ENCODE data around the gene CTRB1.
"Not testable (repeated sequence)": the region's sequence is repeated elsewhere in the genome, so short reads cannot be mapped to it uniquely, and the experiment has no call there.

The CTRB1 gene

DNA sequence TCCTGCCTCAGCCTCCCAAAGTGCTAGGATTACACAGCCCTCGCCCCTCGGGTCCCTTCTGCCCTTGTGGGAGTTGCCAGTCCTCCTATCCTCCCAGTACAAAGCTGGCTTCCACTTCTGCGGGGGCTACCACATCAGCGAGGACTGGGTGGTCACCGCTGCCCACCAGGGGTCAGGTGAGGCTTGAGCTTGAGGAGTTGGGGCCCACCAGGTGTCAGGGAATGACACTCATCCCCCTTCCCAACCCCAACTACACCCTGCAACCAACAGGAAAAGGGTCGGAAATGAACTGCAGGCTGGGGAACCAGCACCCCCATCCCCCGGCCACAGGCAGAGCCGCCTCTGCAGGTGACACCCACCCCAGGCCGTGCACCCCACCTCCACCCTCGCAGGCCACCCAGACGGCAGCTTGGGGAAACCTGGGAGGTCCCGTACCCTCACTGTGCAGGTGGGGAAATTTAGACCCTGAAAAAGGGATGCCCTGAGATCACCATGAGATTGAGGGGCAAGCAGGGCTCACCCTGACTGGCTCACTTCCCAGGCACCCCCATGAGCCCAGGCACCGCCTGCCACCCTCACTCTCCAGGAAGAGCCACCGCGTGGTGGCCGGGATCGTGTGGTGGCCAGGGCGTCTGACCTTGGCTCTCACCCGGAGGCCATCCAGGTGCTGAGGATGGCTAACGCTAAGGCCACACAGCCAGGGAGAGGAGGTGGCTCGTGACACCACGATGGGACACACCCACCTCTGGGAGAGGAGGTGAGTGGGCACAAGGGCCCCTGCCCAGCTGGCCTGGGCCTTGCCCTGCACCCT is 8.0 kb downstream of the CTRB1 start:
- DNase-seq, result no peak

DNA sequence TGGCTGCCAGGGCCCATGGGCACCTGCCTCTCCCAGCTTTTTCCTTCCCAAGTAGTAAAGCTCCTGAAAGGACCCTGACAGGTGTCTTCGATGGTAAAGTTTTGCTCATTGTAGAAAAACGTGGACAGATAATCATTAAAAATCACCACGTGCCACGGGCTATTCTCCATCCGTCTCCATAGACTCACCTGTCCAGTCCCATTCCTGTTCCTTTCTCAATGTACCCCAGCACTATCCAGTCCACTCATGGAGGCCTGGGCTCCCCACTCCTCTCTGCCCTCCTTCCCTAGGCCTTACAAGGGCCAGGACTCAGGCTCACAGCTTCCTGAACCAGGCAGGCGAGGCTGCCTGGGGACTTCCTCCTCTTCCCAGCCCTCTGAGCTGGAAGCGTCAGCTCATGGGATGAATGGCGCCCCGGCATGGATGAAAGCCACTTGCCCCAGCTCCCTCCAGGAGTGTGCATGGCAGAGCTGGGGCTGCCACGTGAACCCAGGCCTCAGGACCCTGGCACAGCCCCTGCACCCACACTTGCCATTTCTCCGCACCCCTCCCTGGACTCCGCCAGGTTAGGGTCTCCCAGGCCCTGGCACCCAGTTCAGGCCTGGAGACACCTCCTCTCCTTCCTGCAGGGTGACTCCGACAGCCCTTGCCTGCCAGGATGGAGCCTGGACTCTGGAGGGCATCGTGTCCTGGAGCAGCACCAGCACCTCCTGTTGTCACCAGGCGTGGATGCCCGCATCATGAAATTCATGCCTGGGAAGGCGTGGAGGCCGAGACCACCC is 8.8 kb downstream of the CTRB1 start:
- DNase-seq, result no peak

DNA sequence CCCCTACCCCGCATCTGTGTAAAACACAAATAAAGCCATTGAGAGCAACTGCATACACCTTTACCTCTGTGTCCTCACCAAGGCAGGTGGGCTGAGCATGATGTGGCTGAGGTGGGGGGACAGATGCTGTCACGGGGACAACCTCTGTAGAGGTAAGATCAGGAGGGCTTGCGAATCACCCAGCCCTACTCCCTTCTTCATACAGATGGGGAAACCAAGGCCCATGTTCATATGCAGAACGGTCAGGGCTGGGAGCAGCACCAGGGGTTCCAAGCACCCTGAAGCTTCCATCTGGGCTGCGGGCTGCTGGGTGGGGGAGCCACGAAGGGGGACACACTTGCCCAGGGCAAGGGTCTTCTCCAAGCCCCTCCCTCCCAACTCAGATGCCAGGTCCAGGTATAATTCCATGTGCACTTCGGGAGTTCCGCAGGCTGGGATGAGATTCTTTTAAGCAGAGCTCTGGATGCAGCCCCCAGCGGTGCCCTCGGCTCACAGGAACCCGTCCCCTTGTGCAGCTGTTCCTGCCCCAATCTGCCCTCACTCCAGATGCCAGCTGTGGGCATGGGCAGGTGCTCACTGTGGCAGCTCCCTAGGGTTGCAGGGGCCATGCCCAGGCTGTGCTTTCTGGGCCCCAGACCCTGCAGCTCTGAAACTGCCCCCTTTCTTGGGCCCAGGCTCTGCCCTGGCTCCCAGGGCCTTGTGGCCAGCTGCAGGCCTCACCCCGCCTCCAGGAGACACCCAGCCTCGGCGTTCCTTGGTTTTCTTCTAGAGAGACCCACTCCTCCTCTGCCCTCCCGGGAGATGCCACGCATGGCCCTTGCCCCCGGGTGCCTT is 9.6 kb downstream of the CTRB1 start:
- no peak for DNase-seq

DNA sequence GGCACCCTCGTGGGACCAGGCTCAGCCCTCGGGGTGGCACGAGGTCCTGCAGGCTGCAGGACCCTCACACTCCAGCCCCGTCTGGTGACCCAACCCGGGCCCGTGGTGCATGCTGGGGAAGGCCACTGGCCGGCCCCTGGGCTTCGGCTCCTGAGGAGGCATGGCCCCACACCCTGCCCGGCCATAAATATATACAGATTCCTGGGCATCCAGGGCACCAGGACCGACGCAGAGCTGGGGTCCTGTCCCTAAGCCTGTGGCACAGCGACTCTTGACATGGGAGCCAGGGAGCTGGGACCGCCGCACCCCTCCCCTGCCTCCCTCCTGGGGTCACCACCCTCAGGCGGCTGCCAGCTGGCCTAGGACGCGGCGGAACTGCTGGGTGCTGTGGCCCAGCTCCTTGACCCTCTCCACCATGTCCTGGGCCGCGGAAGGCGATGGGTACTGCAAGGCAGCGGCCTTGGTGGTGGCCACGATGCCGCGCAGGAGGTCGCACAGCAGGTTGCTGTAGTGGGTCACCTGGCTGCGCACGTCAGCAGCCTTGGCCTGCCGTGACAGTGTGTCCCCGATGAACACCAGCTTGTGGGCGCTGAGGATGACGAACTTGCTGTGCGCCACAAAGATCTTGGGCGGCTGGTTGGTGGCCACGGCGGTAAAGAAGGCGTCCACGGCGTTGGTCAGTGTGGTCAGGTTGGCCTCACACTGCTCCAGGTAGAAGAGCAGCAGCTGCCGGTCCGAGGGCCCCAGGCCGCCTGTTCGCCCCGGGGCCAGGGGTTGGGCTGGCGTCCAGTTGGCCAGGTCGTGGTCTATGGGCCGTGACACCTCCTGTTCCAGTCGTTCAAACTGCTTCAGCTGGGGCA is 10.6 kb downstream of the CTRB1 start:
- no peak for DNase-seq

DNA sequence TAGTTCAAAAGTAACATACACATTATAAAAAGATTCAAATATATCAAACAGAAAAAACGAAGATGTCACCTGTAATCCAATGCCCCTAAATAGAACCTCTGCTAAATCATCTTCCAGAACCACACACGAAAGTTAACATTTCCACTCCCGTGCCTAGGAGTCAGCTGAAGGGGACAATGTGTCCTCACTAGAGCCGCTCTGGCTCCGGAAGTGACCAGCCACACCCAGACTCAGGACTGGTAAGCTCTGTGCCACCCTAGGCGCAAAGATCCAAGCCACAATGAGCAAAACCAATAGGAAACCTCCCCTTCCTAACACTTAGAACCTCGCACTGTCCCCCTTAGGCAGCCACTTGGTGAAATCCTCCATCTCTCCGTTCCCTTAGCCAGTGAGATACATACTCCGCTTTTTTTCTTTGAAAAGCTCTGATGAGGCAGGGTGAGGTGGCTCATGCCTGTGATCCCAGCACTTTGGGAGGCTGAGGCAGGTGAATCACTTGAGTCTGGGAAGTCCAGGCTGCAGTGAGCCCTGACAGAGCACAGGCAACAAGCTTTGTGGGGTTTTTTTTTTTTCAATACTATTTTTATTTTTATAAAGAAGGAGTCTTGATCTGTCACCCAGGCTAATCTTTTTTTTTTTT is 11.8 kb downstream of the CTRB1 start:
- DNase-seq, result no peak

DNA sequence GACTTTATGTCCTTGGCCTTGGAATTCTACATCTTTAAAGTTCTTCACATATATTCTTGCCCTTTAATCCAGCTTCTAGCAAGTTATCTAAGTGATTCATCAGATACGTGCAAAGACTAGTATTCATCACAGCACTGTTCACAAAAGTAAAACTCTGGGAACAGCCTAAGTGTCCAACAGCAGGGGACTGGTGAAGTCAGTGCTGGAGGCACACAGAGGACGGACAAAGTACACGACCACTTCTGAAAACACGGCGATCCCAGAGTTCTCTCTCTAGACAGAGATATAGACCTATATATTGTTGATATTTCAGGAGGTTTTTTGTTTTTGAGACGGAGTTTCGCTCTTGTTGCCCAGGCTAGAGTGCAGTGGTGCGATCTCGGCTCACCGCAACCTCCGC is 12.8 kb downstream of the CTRB1 start:
- DNase-seq, result no peak

DNA sequence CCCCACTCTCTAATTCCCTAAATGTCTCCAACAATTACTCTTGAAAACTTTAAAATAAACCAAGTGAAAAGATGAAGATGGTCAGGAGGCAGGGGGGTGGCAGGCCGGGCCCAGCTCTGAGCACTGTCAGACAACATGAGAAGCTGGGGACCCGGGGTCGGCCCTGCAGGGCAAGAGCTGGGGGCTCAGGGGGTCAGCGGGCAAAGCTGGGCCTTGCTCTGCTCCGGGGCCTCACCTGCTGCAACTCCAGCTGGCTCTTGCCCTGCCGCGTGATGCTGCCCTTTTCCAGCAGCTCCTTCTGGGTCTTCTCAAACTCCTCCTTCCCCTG is 14.8 kb downstream of the CTRB1 start:
- DNase-seq, result no peak

DNA sequence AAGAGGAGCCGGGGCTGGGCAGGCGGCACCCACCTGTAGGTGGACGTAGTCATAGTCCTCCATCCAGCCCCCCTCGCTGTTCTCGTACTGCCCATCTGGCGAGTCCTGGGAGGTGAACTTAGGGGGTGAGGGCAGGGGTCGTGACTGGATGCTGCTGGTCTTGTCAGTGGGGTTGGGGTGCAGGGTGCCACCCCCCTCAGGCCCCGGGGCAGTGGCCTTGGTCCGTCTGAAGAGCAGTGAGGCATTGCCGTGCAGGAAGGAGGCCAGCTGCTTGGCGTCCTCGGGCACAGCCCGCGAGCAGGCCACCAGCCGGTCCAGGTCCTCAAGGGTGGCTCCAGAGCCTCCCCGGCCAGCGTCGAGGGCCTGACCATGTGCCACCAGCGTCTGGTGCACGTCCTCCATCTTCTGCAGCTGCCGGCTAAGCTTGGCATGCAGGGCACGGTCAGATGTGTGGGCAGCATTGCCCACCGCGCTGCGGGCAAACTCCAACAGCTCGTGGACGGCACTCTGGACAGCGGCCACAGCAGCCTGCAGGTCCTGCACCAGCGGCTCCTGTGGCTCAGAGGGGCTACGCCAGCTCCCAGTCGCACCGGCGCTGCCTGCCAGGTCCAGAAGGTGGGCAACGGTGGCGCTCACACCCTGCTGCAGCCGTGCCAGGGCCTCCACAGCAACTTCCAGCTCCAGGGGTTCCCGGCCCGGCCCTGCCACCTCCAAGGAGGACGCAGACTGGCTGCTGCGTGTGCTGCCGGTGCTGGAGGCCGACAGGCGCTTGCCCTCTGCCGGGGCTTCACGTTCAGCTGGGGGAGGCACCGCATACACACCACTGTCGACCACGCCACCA is 16.3 kb downstream of the CTRB1 start:
- no peak for DNase-seq

DNA sequence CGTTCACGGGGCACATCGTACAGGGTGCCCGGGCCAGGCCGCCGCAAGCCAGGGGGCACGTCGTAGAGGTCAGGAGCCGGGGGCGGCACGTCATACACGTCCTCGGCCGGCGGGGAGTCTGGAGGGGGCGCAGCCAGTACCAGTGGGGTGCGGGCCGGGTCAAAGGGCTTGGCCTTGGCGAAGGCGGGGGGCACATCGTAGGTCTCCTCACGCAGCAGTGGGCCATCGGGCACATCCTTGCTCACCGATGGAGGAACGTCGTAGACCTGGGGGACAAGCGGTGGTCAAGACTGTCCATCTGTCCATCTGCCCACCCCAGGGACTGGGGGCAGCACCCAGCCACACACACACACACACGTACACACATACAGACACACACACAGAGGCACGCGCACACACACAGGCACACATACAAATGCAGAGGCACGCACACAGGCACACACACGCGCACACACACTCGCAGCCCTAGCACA is 17.0 kb downstream of the CTRB1 start:
- no peak for DNase-seq

DNA sequence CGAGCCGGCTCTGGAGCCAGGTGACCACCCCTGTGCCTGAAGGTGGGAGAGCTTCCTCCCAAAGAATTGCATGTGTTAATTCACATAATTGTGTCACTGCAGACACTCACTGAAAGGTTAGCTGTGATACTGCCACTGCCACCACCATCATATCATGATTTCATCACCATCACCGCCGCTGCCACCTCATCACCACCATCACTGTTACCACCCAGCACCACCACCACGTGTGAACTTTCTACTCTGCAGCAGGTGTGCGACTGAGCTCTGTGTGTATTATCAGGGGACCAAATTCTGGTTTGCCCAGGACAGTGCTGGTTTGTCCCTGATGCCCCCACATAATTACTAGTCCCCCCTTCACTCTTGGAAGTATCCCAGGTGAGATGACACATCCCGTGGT is 17.4 kb downstream of the CTRB1 start:
- no peak for DNase-seq

DNA sequence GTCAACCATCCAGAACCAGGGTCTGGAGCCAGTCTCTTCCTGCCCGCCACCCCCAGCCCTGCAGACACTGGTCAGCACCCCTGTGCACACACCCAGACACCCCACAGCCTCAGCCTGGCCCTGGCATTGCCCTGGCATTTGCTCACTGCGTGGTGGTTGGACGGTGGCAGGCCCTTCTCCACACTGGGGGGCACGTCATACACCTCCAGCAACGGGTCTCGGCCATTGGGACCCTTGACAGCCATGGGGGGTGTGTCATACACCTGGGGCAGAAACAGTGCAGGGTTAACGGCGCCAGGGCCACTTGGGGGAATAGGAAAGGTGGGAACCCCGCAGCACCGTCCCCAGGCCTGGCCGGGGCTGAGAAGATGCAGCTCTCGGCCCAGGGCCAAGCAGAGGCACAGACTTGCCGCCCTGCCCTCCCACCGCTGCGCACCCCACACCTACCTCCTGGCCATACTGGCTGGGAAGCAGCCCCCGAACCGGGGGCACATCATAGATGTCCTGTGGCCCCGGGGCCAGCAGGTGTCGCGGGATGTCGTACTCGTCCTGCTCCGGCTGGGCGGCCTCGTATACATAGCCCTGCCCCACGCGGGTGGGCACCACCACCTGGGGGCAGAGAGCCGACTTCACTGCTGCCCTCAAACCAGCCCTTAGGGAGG is 18.1 kb downstream of the CTRB1 start:
- DNase-seq, result no peak

DNA sequence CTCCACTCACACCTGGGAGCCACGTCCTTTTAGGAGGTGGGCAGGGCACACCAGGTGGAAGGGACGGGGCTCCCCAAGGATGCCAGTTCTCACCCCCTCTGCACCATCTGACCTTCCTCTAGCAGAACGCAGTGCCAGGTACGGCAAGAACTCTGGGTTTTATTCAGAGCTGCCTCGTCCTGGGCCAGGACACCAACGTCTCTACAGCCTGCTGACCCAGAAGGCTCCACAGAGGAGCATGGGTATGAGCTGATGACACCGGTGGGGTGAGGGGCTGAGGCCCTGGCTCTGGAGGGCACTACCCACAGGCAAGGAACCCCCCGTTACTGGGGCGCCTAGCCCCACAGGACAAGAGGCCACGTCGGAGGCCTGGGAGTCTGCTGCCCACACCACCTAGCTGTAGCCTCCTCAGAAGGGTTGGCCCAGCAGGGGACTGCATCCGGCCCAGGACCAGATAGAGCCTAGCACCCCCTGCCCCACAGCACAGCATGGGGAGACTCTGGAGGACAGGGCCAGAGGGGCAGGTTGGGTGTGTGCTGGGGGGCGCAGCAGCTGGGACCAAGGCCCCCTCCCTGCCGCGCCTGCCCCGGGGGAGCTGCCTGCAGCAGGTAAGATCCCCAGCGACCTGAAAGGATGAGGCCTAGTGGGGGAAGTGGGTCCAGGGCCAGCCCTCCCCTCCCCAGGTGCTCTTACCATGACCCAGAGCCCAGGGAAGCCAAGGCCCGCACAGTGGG is 18.8 kb downstream of the CTRB1 start:
- DNase-seq, result no peak

DNA sequence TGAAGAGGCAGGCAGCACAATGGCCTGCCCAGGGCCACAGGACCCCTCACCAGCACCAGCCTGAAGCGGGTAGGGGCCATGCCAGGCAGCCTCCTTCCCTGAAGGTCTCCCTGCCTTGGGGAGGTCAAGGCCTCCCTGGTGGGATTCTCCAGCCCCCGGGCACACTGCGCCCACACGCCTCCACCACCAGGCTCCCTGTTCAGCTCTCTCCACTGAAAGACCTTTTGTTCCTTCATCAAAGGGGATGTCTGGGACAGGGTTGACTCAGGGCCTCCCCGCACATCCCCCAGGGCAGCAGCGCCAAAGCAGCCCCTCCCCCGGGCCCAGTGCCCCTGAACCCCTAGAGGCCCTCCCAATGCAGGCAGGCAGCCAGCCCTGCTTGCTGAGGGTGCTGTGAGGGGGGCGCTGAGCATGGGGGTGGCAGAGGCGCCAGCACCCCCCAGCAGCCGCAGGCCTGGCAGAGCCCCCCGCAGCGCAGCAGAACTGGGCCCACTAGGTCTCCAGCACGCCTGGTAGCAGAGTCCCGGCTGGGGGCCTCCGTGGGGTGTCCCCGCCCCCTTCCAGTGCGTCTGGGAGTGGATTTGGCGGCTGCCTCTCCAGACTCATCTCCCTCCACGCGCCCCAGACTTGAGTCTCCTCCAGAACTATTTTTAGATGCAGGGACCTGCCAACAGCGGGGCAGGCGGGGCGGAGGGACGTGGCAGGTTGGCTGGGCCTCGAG is 19.5 kb downstream of the CTRB1 start:
- DNase-seq, result no peak

DNA sequence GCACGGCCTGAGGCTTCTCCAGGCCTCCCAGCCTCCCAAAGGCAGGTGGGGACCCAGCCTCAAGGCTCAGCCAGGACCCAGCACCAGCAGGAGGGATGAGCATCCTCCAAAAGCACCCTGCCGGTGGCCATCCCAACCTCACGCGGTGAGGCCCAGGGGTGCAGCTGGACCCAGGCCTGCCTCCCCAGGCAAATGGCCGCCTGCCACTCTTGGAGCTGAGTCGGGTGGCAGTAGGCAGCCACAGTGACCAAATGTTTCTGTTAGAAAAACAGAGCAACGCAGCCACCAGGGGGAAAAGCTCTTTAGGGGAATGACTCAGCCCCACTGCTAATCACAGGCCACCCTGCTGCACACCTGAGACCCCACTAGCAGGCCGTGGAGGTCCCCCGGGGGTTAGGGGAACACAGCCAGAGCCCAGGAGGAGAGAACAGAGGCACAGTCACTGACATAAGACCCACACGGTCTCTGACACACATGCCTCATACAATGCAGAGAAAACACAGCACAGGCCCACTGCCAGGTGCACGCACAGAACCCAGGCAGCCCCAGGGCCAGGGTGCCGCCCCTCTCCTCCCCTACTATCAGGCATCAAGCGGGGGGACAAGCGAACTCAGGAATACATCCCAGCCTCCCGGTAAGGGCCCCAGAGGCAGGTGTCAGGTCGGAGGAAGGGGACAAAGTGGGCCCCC is 20.2 kb downstream of the CTRB1 start:
- DNase-seq, result no peak

DNA sequence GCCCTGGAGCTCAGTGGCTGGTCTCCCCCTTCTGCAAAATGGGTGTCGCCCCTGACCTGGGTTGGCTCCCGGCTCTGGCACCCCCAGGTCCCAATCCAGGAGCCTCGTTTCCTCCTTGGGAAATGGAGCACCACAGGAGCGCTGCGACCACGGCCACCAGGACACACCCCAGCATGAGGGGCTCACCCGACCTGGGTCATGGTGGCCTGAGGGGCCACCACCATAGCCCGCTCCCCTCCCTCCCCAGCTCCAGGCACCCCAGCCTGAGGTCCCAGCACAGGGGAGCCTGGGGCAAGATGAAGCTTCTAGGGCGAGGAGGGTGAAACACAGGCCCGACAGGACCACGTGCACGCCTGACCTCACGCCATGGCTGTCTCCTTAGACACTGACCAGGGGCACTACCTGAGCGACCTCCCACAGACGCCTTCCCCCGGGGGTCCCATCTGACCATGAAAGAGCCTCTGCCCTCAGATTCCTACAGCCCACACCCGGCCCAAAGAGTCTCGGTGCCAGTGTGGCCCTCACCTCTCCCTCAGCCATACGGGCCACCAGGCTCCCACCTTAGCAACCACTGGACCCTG is 20.8 kb downstream of the CTRB1 start:
- DNase-seq, result no peak

DNA sequence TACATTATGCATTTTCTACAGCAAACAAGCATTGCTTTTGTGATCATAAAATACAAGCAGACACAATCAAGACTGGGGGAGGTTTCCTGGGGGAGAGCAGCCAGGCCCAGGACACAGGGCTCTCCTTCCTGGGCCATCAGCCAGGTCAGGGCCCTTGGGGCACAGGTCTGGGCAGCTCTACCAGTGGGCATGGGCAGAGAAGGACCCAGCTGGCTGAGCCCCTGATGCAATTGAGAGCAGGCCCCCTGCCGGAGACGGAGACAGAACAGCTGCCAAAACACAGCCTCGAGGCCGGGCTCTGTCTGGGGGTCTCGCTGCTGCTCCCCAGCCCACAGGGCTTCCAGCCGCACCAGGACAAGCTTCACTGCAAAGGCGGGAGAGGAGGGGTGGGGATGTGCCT is 21.8 kb downstream of the CTRB1 start:
- DNase-seq, result not testable (repeated sequence)

DNA sequence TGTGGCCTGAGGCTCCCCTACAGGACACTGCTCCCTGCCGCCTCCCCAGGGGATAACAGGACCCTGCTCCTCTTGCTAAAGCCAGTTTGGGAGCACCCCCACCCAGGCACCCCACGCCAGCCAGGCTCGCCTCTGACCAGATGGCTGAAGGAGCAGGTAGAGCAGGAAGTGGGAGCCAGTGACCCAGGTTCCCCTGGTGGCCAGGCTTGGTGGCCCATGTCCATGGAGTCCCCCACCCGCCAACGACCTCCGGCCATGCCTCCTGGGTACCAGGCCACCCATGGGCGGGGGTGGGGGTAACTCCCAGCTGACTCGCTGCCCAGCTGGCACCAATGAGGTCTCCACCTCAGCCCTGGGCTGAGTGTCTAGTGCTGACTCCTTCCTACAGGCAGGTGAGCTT is 22.6 kb downstream of the CTRB1 start:
- no peak for DNase-seq

DNA sequence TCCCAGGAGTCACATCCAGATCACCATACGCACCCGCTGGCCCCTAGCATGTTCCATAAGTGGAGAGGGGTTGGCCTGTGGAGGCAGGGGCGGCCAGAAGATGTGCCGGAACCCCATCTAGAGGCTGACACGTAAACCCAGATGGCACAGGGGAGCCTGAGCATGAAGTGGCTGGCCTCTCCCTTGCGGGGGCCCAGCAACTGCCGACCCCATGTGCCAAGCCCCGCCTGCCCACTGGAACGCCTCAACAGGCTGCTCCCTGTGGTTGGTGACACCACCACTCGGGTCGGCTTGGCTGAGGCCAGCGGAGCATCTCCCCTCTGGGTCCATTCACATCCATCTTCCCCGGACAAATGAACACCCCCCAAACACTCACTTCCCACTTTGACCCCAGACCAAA is 23.2 kb downstream of the CTRB1 start:
- no peak for DNase-seq

Measured in NCI-H187 treated with DMSO at 0.1 percent for 48 hours (cell line).